HL-60 (cell line): ENCODE data around the gene TBX15.

Source experiments
- DNase-seq, 2 experiments: peaks; one replicate each; pipeline ENCODE4 v3.0.0-alpha.2; 2010 to 2020; ENCODE audit warnings: low read depth in 1 of 2, low spot score in 1 of 2
- H3K27ac ChIP-seq: fragments of 250-450 bp; sonication (Bioruptor Pico); replicated peaks from 2 replicates; pipeline ENCODE4 v1.5.1; 2020; ENCODE audit warnings: mild to moderate bottlenecking, moderate library complexity
- H3K27me3 ChIP-seq: fragments of 250-450 bp; sonication (Bioruptor Pico); 2 replicates; pipeline ENCODE4 v1.5.1; 2021; ENCODE audit warnings: mild to moderate bottlenecking, moderate library complexity; ENCODE audit not compliant: insufficient read depth, poor library complexity, severe bottlenecking
- H3K4me3 ChIP-seq: replicated peaks from 2 replicates; pipeline ENCODE4 v1.5.1; 2011; ENCODE audit warnings: mild to moderate bottlenecking, control low read depth, low read length; ENCODE audit not compliant: insufficient read depth
- CTCF ChIP-seq: IDR thresholded peaks from one replicate; pipeline ENCODE4 v1.5.1; 2011; ENCODE audit warnings: low read length, control low read depth, inconsistent platforms; ENCODE audit not compliant: insufficient read depth
- GABPA ChIP-seq: IDR thresholded peaks from 2 replicates; pipeline ENCODE4 v1.6.1; 2012; ENCODE audit warnings: low read depth
- POLR2AphosphoS5 ChIP-seq: IDR thresholded peaks from 2 replicates; pipeline ENCODE4 v1.6.1; 2012; ENCODE audit warnings: low read depth
- REST ChIP-seq: IDR thresholded peaks from 2 replicates; pipeline ENCODE4 v1.6.1; 2012; ENCODE audit warnings: low read depth; ENCODE audit not compliant: insufficient replicate concordance
- SPI1 ChIP-seq: IDR thresholded peaks from 2 replicates; pipeline ENCODE4 v1.6.1; 2012; ENCODE audit warnings: low read depth, mild to moderate bottlenecking, borderline replicate concordance

The TBX15 gene

GRCh38 chr1:118978914-118979701, 9.0 kb downstream of the TBX15 start:
- no peak overlapping the region for H3K4me3 ChIP-seq
- no peak for TF ChIP-seq CTCF

GRCh38 chr1:118977600-118977999, 10.5 kb downstream of the TBX15 start:
- Histone ChIP-seq H3K27ac (no peak overlapping the region), H3K4me3 (no peak overlapping the region)

More at GRCh38 chr1:118978914-118979701, 9.0 kb downstream of the TBX15 start:
- peaks cover 63% of the 10 kb centered on the region for H3K27me3 ChIP-seq
- no peak overlapping the region for H3K27ac ChIP-seq
- DNase-seq, result no peak

GRCh38 chr1:118974661-118975060, 13.5 kb downstream of the TBX15 start:
- no peak for DNase-seq
- Histone ChIP-seq H3K27ac (no peak overlapping the region), H3K4me3 (no peak overlapping the region), H3K27me3 (peaks cover 35% of the 10 kb centered on the region)
- TF ChIP-seq CTCF (no peak), POLR2AphosphoS5 (no peak), REST (no peak), SPI1 (no peak), GABPA (no peak)

More at GRCh38 chr1:118977600-118977999, 10.5 kb downstream of the TBX15 start:
- H3K27me3 ChIP-seq, result peaks cover 50% of the 10 kb centered on the region
- no peak for DNase-seq
- TF ChIP-seq CTCF (no peak), REST (no peak), SPI1 (no peak), POLR2AphosphoS5 (no peak), GABPA (no peak)

- DNase-seq, result no peak
- TF ChIP-seq REST (no peak), GABPA (no peak), CTCF (no peak), SPI1 (no peak), POLR2AphosphoS5 (no peak)
- Histone ChIP-seq H3K4me3 (no peak overlapping the region), H3K27ac (no peak overlapping the region), H3K27me3 (peaks cover 30% of the 10 kb centered on the region)
Measured at GRCh38 chr1:118973531-118974137, 14.5 kb downstream of the TBX15 start.
